HCT116 (cell line): ENCODE data around the gene STYK1. TPM values are rescaled to one million over a fixed set of nuclear protein-coding genes. Genes with fewer than 3 reads are reported as not detected.

Experiments used
- ATAC-seq: fragments of 200-7000 bp; cut with Tn5 transposase; 2 replicates; pipeline ENCODE4 v1.9.1; 2020; ENCODE audit warnings: mild to moderate bottlenecking, moderate library complexity
- BruUV-seq: library from RNA; stranded (reverse); fragments of 400-500 nt; replicated peaks from 2 replicates; lab custom pipeline; 2021; lab: Mats Ljungman, UMichigan
- CTCF ChIA-PET: fragments of 300-600 bp; sonication (Branson Sonifier 250); formaldehyde crosslinking; loops from one replicate; lab custom pipeline; 2021; ENCODE audit warnings: antibody characterized with exemption; lab: Charles Lee
- POLR2A ChIA-PET: fragments of 300-600, 350-600 bp; sonication (Branson Sonifier 250); formaldehyde crosslinking; loops from one replicate; lab custom pipeline; 2021; ENCODE audit warnings: antibody characterized with exemption; lab: Charles Lee
- RAD21 ChIA-PET, 2 experiments: fragments of 300-600 bp; sonication (Branson Sonifier 250); formaldehyde crosslinking; loops; one replicate each; lab custom pipeline; 2023; ENCODE audit warnings: low total read pairs in 2 of 2; ENCODE audit not compliant: uncharacterized antibody in 2 of 2, unreplicated experiment in 2 of 2, low non-redundant PET in 1 of 2; lab: Charles Lee
- DNase-seq: peaks from one replicate; pipeline ENCODE4 v3.0.0-alpha.2; 2010; ENCODE audit warnings: low read depth, low spot score
- H2AFZ ChIP-seq: fragments of 200-600 bp; shearing (Covaris generic), sonication (generic); 2 replicates; pipeline ENCODE4 v1.6.1; 2017; ENCODE audit warnings: low read depth, mixed run types, mixed read lengths, antibody characterized with exemption, low read length; ENCODE audit not compliant: poor library complexity, severe bottlenecking
- H3K27ac ChIP-seq: 2 replicates; pipeline ENCODE4 v1.5.1; 2012; ENCODE audit warnings: low read depth, low read length
- H3K27me3 ChIP-seq: fragments of 200-600 bp; sonication (generic); 2 replicates; pipeline ENCODE4 v1.6.1; 2016; ENCODE audit warnings: mixed run types, low read length, mixed read lengths; ENCODE audit not compliant: insufficient read depth
- H3K36me3 ChIP-seq, 2 experiments: fragments of 200-500 bp in 1 of 2; fragments of 200-600 bp in 1 of 2; sonication (Bioruptor generic) in 1 of 2; sonication (generic) in 1 of 2; 2 replicates each; pipeline versions ENCODE4 v1.5.1 to v1.6.1; 2014 to 2016; ENCODE audit warnings: low read length in 2 of 2, inconsistent platforms in 1 of 2, mixed read lengths in 1 of 2, mixed run types in 1 of 2; ENCODE audit not compliant: insufficient read depth in 2 of 2, control insufficient read depth in 1 of 2
- H3K4me1 ChIP-seq, 2 experiments: fragments of 200-600 bp in 1 of 2; sonication (generic) in 1 of 2; 2 replicates each; pipeline versions ENCODE4 v1.5.1 to v1.6.1; 2012 to 2017; ENCODE audit warnings: low read length in 2 of 2, inconsistent platforms in 1 of 2, mild to moderate bottlenecking in 1 of 2, mixed read lengths in 1 of 2, mixed run types in 1 of 2, moderate library complexity in 1 of 2; ENCODE audit not compliant: insufficient read depth in 2 of 2, control insufficient read depth in 1 of 2
- H3K4me2 ChIP-seq: fragments of 200-600 bp; sonication (generic); 2 replicates; pipeline ENCODE4 v1.6.1; 2017; ENCODE audit warnings: mixed run types, low read length, mixed read lengths
- H3K4me3 ChIP-seq, 2 experiments: fragments of 200-600 bp in 1 of 2; sonication (generic) in 1 of 2; replicated peaks in 1 of 2; 2 replicates each; pipeline ENCODE4 v1.5.1; 2011 to 2016; ENCODE audit warnings: low read length in 2 of 2, control low read depth in 1 of 2, low read depth in 1 of 2, mild to moderate bottlenecking in 1 of 2, mixed read lengths in 1 of 2, mixed run types in 1 of 2
- H3K79me2 ChIP-seq: fragments of 200-600 bp; sonication (generic); 2 replicates; pipeline ENCODE4 v1.6.1; 2017; ENCODE audit warnings: mild to moderate bottlenecking, mixed run types, low read length, moderate library complexity, mixed read lengths; ENCODE audit not compliant: insufficient read depth
- H3K9ac ChIP-seq: fragments of 200-600 bp; sonication (generic); 2 replicates; pipeline ENCODE4 v1.6.1; 2016; ENCODE audit warnings: low read length, mixed read lengths
- H3K9me2 ChIP-seq: fragments of 200-600 bp; sonication (generic), shearing (Covaris generic); 2 replicates; pipeline ENCODE4 v1.6.1; 2017; ENCODE audit warnings: mixed run types, mild to moderate bottlenecking, moderate library complexity; ENCODE audit not compliant: insufficient read depth
- H3K9me3 ChIP-seq, 2 experiments: fragments of 200-500 bp in 1 of 2; fragments of 200-600 bp in 1 of 2; sonication (Bioruptor generic) in 1 of 2; sonication (generic) in 1 of 2; 2 replicates each; pipeline ENCODE4 v1.6.1; 2014 to 2017; ENCODE audit warnings: low read length in 2 of 2, mixed read lengths in 2 of 2, inconsistent platforms in 1 of 2, low read depth in 1 of 2, mild to moderate bottlenecking in 1 of 2, mixed run types in 1 of 2, moderate library complexity in 1 of 2; ENCODE audit not compliant: control insufficient read depth in 1 of 2, insufficient read depth in 1 of 2
- H4K20me1 ChIP-seq: fragments of 200-600 bp; sonication (generic), shearing (Covaris generic); 2 replicates; pipeline ENCODE4 v1.6.1; 2017; ENCODE audit warnings: mixed run types, mild to moderate bottlenecking, moderate library complexity; ENCODE audit not compliant: insufficient read depth
- ATF3 ChIP-seq: IDR thresholded peaks from 2 replicates; pipeline ENCODE4 v1.6.1; 2012
- CBX3 ChIP-seq: IDR thresholded peaks from 2 replicates; pipeline ENCODE4 v1.6.1; 2012; ENCODE audit warnings: low read depth
- CEBPB ChIP-seq: IDR thresholded peaks from 2 replicates; pipeline ENCODE4 v1.6.1; 2012; ENCODE audit warnings: low read depth
- CTCF ChIP-seq, 3 experiments: fragments of 200-600 bp in 1 of 3; sonication (generic) in 1 of 3; IDR thresholded peaks in 2 of 3; conservative IDR thresholded peaks in 1 of 3; 2 replicates each; pipeline ENCODE4 v1.5.1; 2012 to 2017; ENCODE audit warnings: low read depth in 2 of 3, low read length in 2 of 3, antibody characterized with exemption in 1 of 3, borderline replicate concordance in 1 of 3, control low read depth in 1 of 3, mild to moderate bottlenecking in 1 of 3, mixed read lengths in 1 of 3, mixed run types in 1 of 3, moderate library complexity in 1 of 3; ENCODE audit not compliant: insufficient read depth in 1 of 3
- EGR1 ChIP-seq: IDR thresholded peaks from 2 replicates; pipeline ENCODE4 v1.6.1; 2012; ENCODE audit warnings: low read depth
- EZH2 ChIP-seq: fragments of 200-600 bp; sonication (generic); IDR thresholded peaks from 2 replicates; pipeline ENCODE4 v1.6.1; 2017; ENCODE audit warnings: antibody characterized with exemption, mixed run types
- EZH2phosphoT487 ChIP-seq: fragments of 200-600 bp; IDR thresholded peaks from 2 replicates; pipeline ENCODE4 v1.6.1; 2018; ENCODE audit warnings: antibody characterized with exemption, borderline replicate concordance
- FOSL1 ChIP-seq: IDR thresholded peaks from 2 replicates; pipeline ENCODE4 v1.6.1; 2012; ENCODE audit warnings: low read depth
- JUND ChIP-seq: IDR thresholded peaks from 2 replicates; pipeline ENCODE4 v1.6.1; 2012
- POLR2AphosphoS5 ChIP-seq: IDR thresholded peaks from 2 replicates; pipeline ENCODE4 v1.6.1; 2011; ENCODE audit warnings: mild to moderate bottlenecking, low read depth, low read length, moderate library complexity
- RAD21 ChIP-seq: IDR thresholded peaks from 2 replicates; pipeline ENCODE4 v1.6.1; 2012; ENCODE audit warnings: low read depth, mild to moderate bottlenecking
- REST ChIP-seq: IDR thresholded peaks from 2 replicates; pipeline ENCODE4 v1.6.1; 2012; ENCODE audit warnings: low read depth
- SIN3A ChIP-seq: IDR thresholded peaks from 2 replicates; pipeline ENCODE4 v1.6.1; 2012; ENCODE audit warnings: low read depth
- SP1 ChIP-seq: IDR thresholded peaks from 2 replicates; pipeline ENCODE4 v1.6.1; 2012; ENCODE audit warnings: low read depth
- SRF ChIP-seq: IDR thresholded peaks from 2 replicates; pipeline ENCODE4 v1.6.1; 2012; ENCODE audit warnings: low read depth
- TCF7L2 ChIP-seq: IDR thresholded peaks from 2 replicates; pipeline ENCODE4 v1.7.0; 2011; ENCODE audit warnings: borderline replicate concordance, inconsistent platforms; ENCODE audit not compliant: insufficient read depth, insufficient read length; ENCODE audit errors: extremely low read depth
- YY1 ChIP-seq: IDR thresholded peaks from 2 replicates; pipeline ENCODE4 v1.6.1; 2011; ENCODE audit warnings: low read length, low read depth, moderate library complexity, mild to moderate bottlenecking; ENCODE audit not compliant: insufficient replicate concordance; ENCODE audit errors: extremely low read depth
- ZFX ChIP-seq: fragments of 450-650 bp; IDR thresholded peaks from 2 replicates; pipeline ENCODE4 v1.6.1; 2017
- ZNF274 ChIP-seq: fragments of 200-500 bp; sonication (Bioruptor generic); IDR thresholded peaks from 2 replicates; pipeline ENCODE4 v1.6.1; 2014; ENCODE audit warnings: mild to moderate bottlenecking, low read depth, low read length, inconsistent platforms
- intact Hi-C: fragments of 100-400 bp; cut with micrococcal nuclease; formaldehyde crosslinking; loops from 2 replicates; pipeline ENCODE4 v1.10.0; 2022
- total RNA-seq: library from RNA; stranded (reverse); gene quantifications from one replicate; pipeline ENCODE4 v1.2.1, GENCODE V29; 2021; ENCODE audit not compliant: unreplicated experiment
- TF ChIP-seq, protein P1 (sequence below): IDR thresholded peaks from 2 replicates; pipeline ENCODE4 v1.6.1; 2011; ENCODE audit warnings: mild to moderate bottlenecking, low read length, moderate library complexity; ENCODE audit not compliant: insufficient replicate concordance; ENCODE audit errors: extremely low read depth

The STYK1 gene
- total RNA-seq, 1 experiment from 2014 or later, result 4.4 TPM

DNA sequence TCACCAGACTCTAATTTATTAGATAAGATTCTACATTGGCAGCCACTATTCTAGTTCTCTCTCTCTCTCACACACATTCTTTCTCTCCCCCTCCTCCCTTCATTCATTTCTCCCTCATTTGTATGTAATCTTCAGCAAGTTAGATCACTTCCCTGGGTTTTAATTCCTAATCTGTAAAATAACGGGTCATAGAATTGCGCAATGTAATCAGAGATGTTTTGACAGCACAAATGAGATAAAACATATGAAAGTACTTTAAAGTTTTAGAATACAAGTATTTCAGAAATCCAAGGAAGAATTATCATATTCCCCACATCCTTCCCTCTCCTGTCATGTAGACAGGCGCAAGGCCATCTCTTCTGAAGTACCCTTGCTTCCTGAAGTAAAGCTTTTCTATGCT, 21.7 kb downstream of the STYK1 start:
- no peak for ATAC-seq
- no peaks in the 10 kb centered on the region for H3K9me2 ChIP-seq
- no peak for TF ChIP-seq POLR2AphosphoS5
- TF ChIP-seq CTCF (IDR thresholded peaks at IDR 0.05 in 2 of 3, conservative IDR thresholded peaks at IDR 0.05 in 1 of 3; ENCODE audit: borderline replicate concordance in 1 of 3, insufficient read depth in 1 of 3, low read depth in 2 of 3, low read length in 2 of 3), result no peak
- TF ChIP-seq CBX3, result no peak
- no peak for TF ChIP-seq ZNF274
- no peak for TF ChIP-seq EZH2phosphoT487
- TF ChIP-seq ZFX, result no peak
- no peak for TF ChIP-seq SRF
- no peak for TF ChIP-seq SP1
- no peak for TF ChIP-seq RAD21
- TF ChIP-seq, protein P1, sequence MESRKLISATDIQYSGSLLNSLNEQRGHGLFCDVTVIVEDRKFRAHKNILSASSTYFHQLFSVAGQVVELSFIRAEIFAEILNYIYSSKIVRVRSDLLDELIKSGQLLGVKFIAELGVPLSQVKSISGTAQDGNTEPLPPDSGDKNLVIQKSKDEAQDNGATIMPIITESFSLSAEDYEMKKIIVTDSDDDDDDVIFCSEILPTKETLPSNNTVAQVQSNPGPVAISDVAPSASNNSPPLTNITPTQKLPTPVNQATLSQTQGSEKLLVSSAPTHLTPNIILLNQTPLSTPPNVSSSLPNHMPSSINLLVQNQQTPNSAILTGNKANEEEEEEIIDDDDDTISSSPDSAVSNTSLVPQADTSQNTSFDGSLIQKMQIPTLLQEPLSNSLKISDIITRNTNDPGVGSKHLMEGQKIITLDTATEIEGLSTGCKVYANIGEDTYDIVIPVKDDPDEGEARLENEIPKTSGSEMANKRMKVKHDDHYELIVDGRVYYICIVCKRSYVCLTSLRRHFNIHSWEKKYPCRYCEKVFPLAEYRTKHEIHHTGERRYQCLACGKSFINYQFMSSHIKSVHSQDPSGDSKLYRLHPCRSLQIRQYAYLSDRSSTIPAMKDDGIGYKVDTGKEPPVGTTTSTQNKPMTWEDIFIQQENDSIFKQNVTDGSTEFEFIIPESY, result no peak
- no peak for TF ChIP-seq CEBPB
- no peak for TF ChIP-seq EGR1
- no peak for TF ChIP-seq JUND
- no peak for TF ChIP-seq EZH2
- no peak for TF ChIP-seq ATF3
- no peak for TF ChIP-seq FOSL1
- TF ChIP-seq SIN3A, result no peak
- no peak for TF ChIP-seq REST
- TF ChIP-seq YY1, result no peak
- TF ChIP-seq TCF7L2, result no peak
- TF ChIP-seq, all 23 proteins: peak for 0
- 0 out of 4 replicates have a peak, but pooled peaks cover 0 to 8% of the 10 kb centered on the region in 2 experiments for H3K9me3 ChIP-seq
- no TSS peak for BruUV-seq
- no peaks in the 10 kb centered on the region for H3K4me1 ChIP-seq
- no peak overlapping the region for H2AFZ ChIP-seq
- H3K4me3 ChIP-seq, result no peak overlapping the region
- no peaks in the 10 kb centered on the region for H3K27me3 ChIP-seq
- no peak overlapping the region for H3K27ac ChIP-seq
- RAD21 ChIA-PET, result no interaction called here
- no peak overlapping the region for H3K4me2 ChIP-seq
- no peak overlapping the region for H3K9ac ChIP-seq
- no peaks in the 10 kb centered on the region for H3K79me2 ChIP-seq
- intact Hi-C loops, result no loop called here
- no peak for DNase-seq
- no peaks in the 10 kb centered on the region for H3K36me3 ChIP-seq
- POLR2A ChIA-PET, result no interaction called here
- H4K20me1 ChIP-seq, result no peaks in the 10 kb centered on the region
- CTCF ChIA-PET, result no interaction called here
